Chondrocyte (in vitro differentiated cells): ENCODE results near the gene ZSWIM3. TPM values are rescaled to one million over a fixed set of nuclear protein-coding genes. Genes with fewer than 3 reads are reported as not detected.

Experiments
- DNase-seq: peaks from one replicate; pipeline ENCODE4 v3.0.0; 2021; ENCODE audit warnings: mixed read lengths, low spot score
- H3K27ac Mint-ChIP-seq: one replicate; pipeline ENCODE4 v1.8.0; 2021; ENCODE audit warnings: mild to moderate bottlenecking, moderate library complexity, mixed read lengths; ENCODE audit not compliant: unreplicated experiment
- H3K27me3 Mint-ChIP-seq: 2 replicates; pipeline ENCODE4 v1.8.0; 2021; ENCODE audit warnings: low read depth, mixed read lengths
- H3K36me3 Mint-ChIP-seq: 2 replicates; pipeline ENCODE4 v1.8.0; 2021; ENCODE audit warnings: low read depth, mixed read lengths
- H3K4me1 Mint-ChIP-seq: 2 replicates; pipeline ENCODE4 v1.8.0; 2021; ENCODE audit warnings: low read depth, mild to moderate bottlenecking, mixed read lengths
- H3K4me3 Mint-ChIP-seq: one replicate; pipeline ENCODE4 v1.8.0; 2021; ENCODE audit warnings: mild to moderate bottlenecking, moderate library complexity, mixed read lengths; ENCODE audit not compliant: unreplicated experiment
- H3K9me3 Mint-ChIP-seq: 2 replicates; pipeline ENCODE4 v1.8.0; 2021; ENCODE audit warnings: low read depth, mixed read lengths
- total RNA-seq: library from RNA; stranded (reverse); gene quantifications from 3 replicates; pipeline ENCODE4 v1.2.1, GENCODE V29; 2021
- TF ChIP-seq, protein P1 (sequence below): fragments of 200-600 bp; sonication (generic); IDR thresholded peaks from 2 replicates; pipeline ENCODE4 v1.5.0; 2021; ENCODE audit warnings: antibody characterized with exemption, mild to moderate bottlenecking, moderate library complexity

ZSWIM3 gene
- total RNA-seq, 1 donor from 2014 or later: 3.9 TPM

DNA sequence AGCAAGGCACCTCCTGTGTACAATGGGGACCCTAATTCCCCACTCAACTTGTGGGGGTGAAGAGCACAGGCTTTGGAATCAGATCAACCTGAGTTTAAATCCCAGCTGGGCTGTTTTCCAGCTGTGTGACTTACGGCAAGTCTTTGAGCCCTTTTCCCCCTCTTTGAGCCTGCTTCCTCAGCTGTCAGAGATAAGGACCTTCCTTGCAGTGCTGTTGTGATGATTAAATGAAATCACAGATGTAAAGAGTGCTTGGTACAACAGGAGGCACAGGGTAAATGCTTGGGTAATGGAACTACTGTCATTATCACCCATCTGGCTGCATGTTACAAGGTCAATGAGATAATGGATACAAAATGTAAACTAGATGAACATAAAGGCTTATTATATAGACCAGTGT lies 20.6 kb upstream of the ZSWIM3 start:
- DNase-seq: no peak
- no peak overlapping the region for H3K4me3 Mint-ChIP-seq
- peak overlapping the region; percentile 14 for H3K27ac Mint-ChIP-seq
- H3K36me3 Mint-ChIP-seq: peaks cover 1% of the 10 kb centered on the region
- H3K27me3 Mint-ChIP-seq: no peaks in the 10 kb centered on the region
- no peaks in the 10 kb centered on the region for H3K9me3 Mint-ChIP-seq
- TF ChIP-seq, protein P1, sequence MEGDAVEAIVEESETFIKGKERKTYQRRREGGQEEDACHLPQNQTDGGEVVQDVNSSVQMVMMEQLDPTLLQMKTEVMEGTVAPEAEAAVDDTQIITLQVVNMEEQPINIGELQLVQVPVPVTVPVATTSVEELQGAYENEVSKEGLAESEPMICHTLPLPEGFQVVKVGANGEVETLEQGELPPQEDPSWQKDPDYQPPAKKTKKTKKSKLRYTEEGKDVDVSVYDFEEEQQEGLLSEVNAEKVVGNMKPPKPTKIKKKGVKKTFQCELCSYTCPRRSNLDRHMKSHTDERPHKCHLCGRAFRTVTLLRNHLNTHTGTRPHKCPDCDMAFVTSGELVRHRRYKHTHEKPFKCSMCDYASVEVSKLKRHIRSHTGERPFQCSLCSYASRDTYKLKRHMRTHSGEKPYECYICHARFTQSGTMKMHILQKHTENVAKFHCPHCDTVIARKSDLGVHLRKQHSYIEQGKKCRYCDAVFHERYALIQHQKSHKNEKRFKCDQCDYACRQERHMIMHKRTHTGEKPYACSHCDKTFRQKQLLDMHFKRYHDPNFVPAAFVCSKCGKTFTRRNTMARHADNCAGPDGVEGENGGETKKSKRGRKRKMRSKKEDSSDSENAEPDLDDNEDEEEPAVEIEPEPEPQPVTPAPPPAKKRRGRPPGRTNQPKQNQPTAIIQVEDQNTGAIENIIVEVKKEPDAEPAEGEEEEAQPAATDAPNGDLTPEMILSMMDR: no peak
- H3K4me1 Mint-ChIP-seq: peaks cover 39% of the 10 kb centered on the region

DNA sequence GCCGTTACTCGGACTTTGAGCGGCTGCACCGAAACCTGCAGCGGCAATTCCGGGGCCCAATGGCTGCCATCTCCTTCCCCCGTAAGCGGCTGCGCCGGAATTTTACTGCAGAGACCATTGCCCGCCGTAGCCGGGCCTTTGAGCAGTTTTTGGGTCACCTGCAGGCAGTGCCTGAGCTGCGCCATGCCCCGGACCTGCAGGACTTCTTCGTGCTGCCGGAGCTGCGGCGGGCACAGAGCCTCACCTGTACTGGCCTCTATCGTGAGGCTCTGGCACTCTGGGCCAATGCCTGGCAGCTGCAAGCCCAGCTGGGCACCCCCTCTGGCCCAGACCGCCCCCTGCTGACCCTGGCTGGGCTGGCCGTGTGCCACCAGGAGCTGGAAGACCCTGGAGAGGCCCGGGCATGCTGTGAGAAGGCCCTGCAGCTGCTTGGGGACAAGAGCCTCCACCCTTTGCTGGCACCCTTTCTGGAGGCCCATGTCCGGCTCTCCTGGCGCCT lies 16.7 kb upstream of the ZSWIM3 start:
- H3K27ac Mint-ChIP-seq: no peak overlapping the region
- H3K36me3 Mint-ChIP-seq: peaks cover 7% of the 10 kb centered on the region
- DNase-seq: no peak
- H3K4me3 Mint-ChIP-seq: no peak overlapping the region
- TF ChIP-seq, protein P1: no peak
- H3K9me3 Mint-ChIP-seq: no peaks in the 10 kb centered on the region
- no peaks in the 10 kb centered on the region for H3K27me3 Mint-ChIP-seq
- H3K4me1 Mint-ChIP-seq: peaks cover 21% of the 10 kb centered on the region

DNA sequence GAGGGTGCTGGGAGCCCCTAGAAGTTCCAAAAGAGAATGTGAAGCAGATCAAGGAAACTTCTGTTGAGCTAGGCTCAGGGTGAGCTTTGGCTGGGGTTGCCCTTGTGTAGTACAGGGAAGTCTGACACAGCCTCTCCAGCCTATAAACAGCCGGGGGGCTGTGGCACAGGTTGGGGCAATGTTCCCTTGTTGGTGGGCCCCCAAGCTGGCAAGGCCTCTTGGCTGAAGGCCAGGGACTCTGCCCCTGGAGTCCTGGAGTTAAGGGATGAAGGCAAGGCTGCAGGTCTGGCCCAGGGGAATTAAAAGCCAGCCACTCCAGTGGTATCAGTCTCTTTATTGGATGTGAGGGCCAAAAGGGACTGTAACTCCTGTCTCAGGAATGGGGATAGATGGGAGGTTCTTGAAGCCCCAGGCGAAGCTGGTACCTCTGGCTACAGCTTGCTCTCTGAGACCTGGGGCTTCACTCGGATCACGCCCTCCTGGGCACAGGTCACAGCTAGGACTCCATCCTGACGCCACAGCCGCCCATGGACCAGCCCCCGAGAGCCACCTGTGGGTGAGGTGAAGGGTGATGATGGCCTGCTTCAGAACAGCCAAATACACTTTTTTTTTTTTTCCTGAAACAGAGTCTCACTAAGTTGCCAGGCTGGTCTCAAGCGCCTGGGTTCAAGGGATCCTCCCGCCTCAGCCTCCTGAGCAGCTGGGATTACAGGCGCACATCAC lies 15.8 kb upstream of the ZSWIM3 start:
- no peaks in the 10 kb centered on the region for H3K9me3 Mint-ChIP-seq

DNA sequence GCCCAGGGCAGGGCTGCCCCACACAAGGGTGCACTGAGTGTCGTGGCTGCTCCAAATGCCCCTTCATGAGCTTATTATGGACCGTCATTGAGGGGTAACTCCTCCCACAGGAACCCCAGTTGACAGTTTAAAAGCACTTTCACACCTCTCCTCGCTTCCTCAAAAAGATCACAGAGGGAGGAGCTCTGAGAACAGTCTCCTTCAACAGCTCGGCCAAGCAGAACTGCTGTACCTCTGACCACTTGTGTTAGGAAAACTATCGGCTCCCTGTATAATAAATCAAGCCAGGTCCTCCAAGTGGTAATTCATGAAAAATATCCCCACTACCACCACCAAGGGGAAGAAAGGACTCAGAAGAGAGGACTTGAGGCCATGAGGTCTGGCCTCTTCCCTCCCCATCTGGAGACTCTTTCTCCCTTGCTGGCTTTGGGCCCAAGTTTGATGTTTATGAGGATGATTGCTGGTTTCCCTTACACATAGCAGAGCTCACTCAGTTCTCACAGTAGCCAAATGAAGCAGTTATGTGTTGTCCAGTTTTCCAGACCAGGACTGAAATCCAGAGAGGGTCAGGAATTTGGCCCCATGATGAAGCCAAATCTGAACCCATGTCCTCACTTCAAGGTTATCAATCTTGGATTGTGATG lies 15.1 kb upstream of the ZSWIM3 start:
- no peaks in the 10 kb centered on the region for H3K9me3 Mint-ChIP-seq

More for the DNA sequence above, 15.8 kb upstream of the ZSWIM3 start:
- no peak overlapping the region for H3K4me3 Mint-ChIP-seq
- TF ChIP-seq, protein P1: no peak
- no peak for DNase-seq
- no peak overlapping the region for H3K27ac Mint-ChIP-seq
- H3K36me3 Mint-ChIP-seq: peaks cover 6% of the 10 kb centered on the region
- peaks cover 16% of the 10 kb centered on the region for H3K4me1 Mint-ChIP-seq
- no peaks in the 10 kb centered on the region for H3K27me3 Mint-ChIP-seq

DNA sequence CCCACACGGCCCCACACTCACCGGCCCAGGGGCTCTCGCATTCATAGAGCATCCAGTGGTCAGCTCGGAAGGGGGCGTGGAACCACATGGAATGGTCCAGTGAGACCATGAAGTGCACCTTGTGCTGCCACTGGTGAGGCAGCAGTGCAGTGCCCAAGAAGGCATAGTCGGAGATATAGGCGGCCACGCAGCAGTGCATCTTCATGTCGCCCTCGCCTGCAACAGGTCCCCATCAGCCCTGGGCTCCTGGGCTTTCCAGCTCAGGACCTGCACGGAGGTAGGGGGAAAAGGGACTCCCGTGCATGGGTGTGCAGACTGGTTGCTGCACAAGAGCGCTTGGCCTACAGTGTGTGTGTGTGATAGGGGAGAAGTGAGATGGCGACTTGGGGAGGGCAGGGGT lies 13.9 kb upstream of the ZSWIM3 start:
- H3K27ac Mint-ChIP-seq: no peak overlapping the region
- H3K4me1 Mint-ChIP-seq: peaks cover 7% of the 10 kb centered on the region
- no peak overlapping the region for H3K4me3 Mint-ChIP-seq
- H3K27me3 Mint-ChIP-seq: no peaks in the 10 kb centered on the region
- H3K36me3 Mint-ChIP-seq: peaks cover 6% of the 10 kb centered on the region
- H3K9me3 Mint-ChIP-seq: no peaks in the 10 kb centered on the region
- TF ChIP-seq, protein P1: no peak
- DNase-seq: no peak

More for the DNA sequence above, 15.1 kb upstream of the ZSWIM3 start:
- Mint-ChIP-seq H3K4me3 (no peak overlapping the region), H3K36me3 (peaks cover 6% of the 10 kb centered on the region), H3K27me3 (no peaks in the 10 kb centered on the region), H3K4me1 (peaks cover 9% of the 10 kb centered on the region), H3K27ac (peak overlapping the region; percentile 57)
- TF ChIP-seq, protein P1: no peak
- no peak for DNase-seq
